B cell (primary cell): Measurements from ENCODE around the gene TBC1D22A. TPM values are rescaled to one million over a fixed set of nuclear protein-coding genes. Genes with fewer than 3 reads are reported as not detected.

Experiments used
- ATAC-seq: fragments of 200-7000 bp; cut with Tn5 transposase; one replicate; pipeline ENCODE4 v1.10.0; 2021; ENCODE audit warnings: low read depth, mild to moderate bottlenecking, moderate number of reproducible peaks, moderate library complexity
- CTCF ChIA-PET: fragments of 350-600 bp; sonication (Branson Sonifier 250); formaldehyde crosslinking; loops from one replicate; lab custom pipeline; 2021; ENCODE audit warnings: antibody characterized with exemption, inconsistent platforms; lab: Charles Lee
- POLR2A ChIA-PET: fragments of 350-600 bp; sonication (Branson Sonifier 250); formaldehyde crosslinking; loops from one replicate; lab custom pipeline; 2021; ENCODE audit warnings: antibody characterized with exemption; lab: Charles Lee
- DNase-seq: peaks from one replicate; pipeline ENCODE4 v3.0.0; 2013
- H2AFZ ChIP-seq: 2 replicates; pipeline ENCODE4 v1.6.1; 2012; ENCODE audit warnings: mild to moderate bottlenecking, low read depth, low read length; ENCODE audit not compliant: insufficient read depth, poor library complexity, severe bottlenecking
- H3K27ac ChIP-seq, 2 donors: 1 replicate in 1 of 2; 2 replicates in 1 of 2; pipeline ENCODE4 v1.5.1; 2012 to 2013; ENCODE audit warnings: low read length in 2 of 2, mild to moderate bottlenecking in 2 of 2, moderate library complexity in 1 of 2
- H3K27me3 ChIP-seq, 4 experiments: fragments of 200-600 bp in 1 of 4; sonication (generic) in 1 of 4; replicated peaks in 1 of 4; 1 replicate in 2 of 4; 2 replicates in 2 of 4; pipeline versions ENCODE4 v1.6.1 to v1.7.0; 2013 to 2016; ENCODE audit warnings: low read length in 3 of 4, mild to moderate bottlenecking in 2 of 4, mixed read lengths in 1 of 4, moderate library complexity in 1 of 4; ENCODE audit not compliant: insufficient read depth in 4 of 4, control insufficient read depth in 3 of 4; ENCODE audit errors: control extremely low read depth in 1 of 4
- H3K36me3 ChIP-seq, 2 experiments: replicated peaks in 1 of 2; 1 replicate in 1 of 2; 2 replicates in 1 of 2; pipeline versions ENCODE4 v1.6.1 to v1.7.1; 2013; ENCODE audit warnings: low read length in 1 of 2; ENCODE audit not compliant: insufficient read depth in 2 of 2, control insufficient read depth in 1 of 2; ENCODE audit errors: control extremely low read depth in 1 of 2, extremely low read depth in 1 of 2
- H3K4me1 ChIP-seq, 2 donors: fragments of 200-600 bp in 1 of 2; sonication (generic) in 1 of 2; 1 replicate in 1 of 2; 2 replicates in 1 of 2; pipeline versions ENCODE4 v1.5.1 to v1.6.1; 2013 to 2017; ENCODE audit warnings: low read length in 2 of 2; ENCODE audit not compliant: control insufficient read depth in 2 of 2, insufficient read depth in 2 of 2
- H3K4me2 ChIP-seq: replicated peaks from 2 replicates; pipeline ENCODE3; 2012; ENCODE audit warnings: mild to moderate bottlenecking, low read depth, low read length; ENCODE audit not compliant: poor library complexity, severe bottlenecking
- H3K4me3 ChIP-seq, 5 experiments: fragments of 200-600 bp in 1 of 5; sonication (generic) in 1 of 5; 1 replicate in 3 of 5; 2 replicates in 2 of 5; pipeline versions ENCODE4 v1.5.1 to v1.7.0; 2011 to 2016; ENCODE audit warnings: low read length in 4 of 5, mild to moderate bottlenecking in 4 of 5, low read depth in 2 of 5, control low read depth in 1 of 5, moderate library complexity in 1 of 5; ENCODE audit not compliant: insufficient read depth in 1 of 5; ENCODE audit errors: control extremely low read depth in 1 of 5, extremely low read depth in 1 of 5
- H3K79me2 ChIP-seq: fragments of 200-600 bp; sonication (generic); one replicate; pipeline ENCODE4 v1.6.0; 2016; ENCODE audit warnings: low read length; ENCODE audit not compliant: control insufficient read depth, insufficient read depth
- H3K9ac ChIP-seq: fragments of 200-600 bp; sonication (generic); 2 replicates; pipeline ENCODE4 v1.6.1; 2017; ENCODE audit warnings: mild to moderate bottlenecking, low read length, moderate library complexity
- H3K9me3 ChIP-seq, 3 donors: one replicate each; pipeline versions ENCODE4 v1.6.1 to v1.7.1; 2013; ENCODE audit warnings: low read length in 2 of 3; ENCODE audit not compliant: control insufficient read depth in 2 of 3, insufficient read depth in 1 of 3; ENCODE audit errors: control extremely low read depth in 1 of 3
- H4K20me1 ChIP-seq: 2 replicates; pipeline ENCODE4 v1.6.0; 2012; ENCODE audit warnings: mild to moderate bottlenecking, low read length; ENCODE audit not compliant: insufficient read depth, control insufficient read depth, poor library complexity, severe bottlenecking
- H3K27ac Mint-ChIP-seq: one replicate; pipeline ENCODE4 v1.8.0; 2021; ENCODE audit warnings: mixed read lengths
- H3K27me3 Mint-ChIP-seq: one replicate; pipeline ENCODE4 v1.8.0; 2021; ENCODE audit warnings: mixed read lengths
- H3K4me1 Mint-ChIP-seq: one replicate; pipeline ENCODE4 v1.8.0; 2021; ENCODE audit warnings: mixed read lengths
- H3K4me3 Mint-ChIP-seq: one replicate; pipeline ENCODE4 v1.8.0; 2021; ENCODE audit warnings: mixed read lengths
- H3K9me3 Mint-ChIP-seq: one replicate; pipeline ENCODE4 v1.8.0; 2022; ENCODE audit warnings: mixed read lengths; ENCODE audit not compliant: insufficient read depth
- CTCF ChIP-seq: fragments of 200-600 bp; IDR thresholded peaks from one replicate; pipeline ENCODE4 v1.8.0; 2022; ENCODE audit warnings: antibody characterized with exemption, mild to moderate bottlenecking
- EZH2 ChIP-seq: IDR thresholded peaks from 2 replicates; pipeline ENCODE4 v1.6.1; 2012; ENCODE audit warnings: borderline replicate concordance, low read depth, mild to moderate bottlenecking, moderate library complexity, low read length; ENCODE audit not compliant: insufficient read depth, poor library complexity, severe bottlenecking
- WGBS: methylation state at CpG from one replicate; pipeline ENCODE4 v1.1.5; 2013; ENCODE audit warnings: missing lambda C conversion rate; ENCODE audit not compliant: insufficient coverage; 5-methylcytosine and 5-hydroxymethylcytosine counted together
- intact Hi-C: fragments of 100-400 bp; cut with micrococcal nuclease; formaldehyde crosslinking; loops from one replicate; pipeline ENCODE4 v1.10.0; 2022
- polyA plus RNA-seq: library from polyadenylated mRNA; depleted of rRNA; stranded (reverse); fragments of >200 nt; gene quantifications from 2 replicates; pipeline ENCODE4 v1.2.3, GENCODE V29; 2012
- total RNA-seq, 2 donors: library from RNA; stranded (reverse); fragments of 120-200 nt in 1 of 2; gene quantifications; 1 replicate in 1 of 2; 2 replicates in 1 of 2; pipeline versions ENCODE4 v1.2.3 to v1.2.4, GENCODE V29; 2013 to 2022

TBC1D22A gene
- total and polyA plus RNA-seq, 2 donors (not counting 1 experiment from before 2014, with no cell fraction given) = 73.8 to 128 TPM

- H3K4me2 ChIP-seq = no peak overlapping the region
- H3K4me3 Mint-ChIP-seq = no peak overlapping the region
- intact Hi-C loops = no loop called here
Measured at GRCh38 chr22:46740910-46741780, 21.3 kb upstream of the TBC1D22A start.

More at GRCh38 chr22:46740910-46741780, 21.3 kb upstream of the TBC1D22A start:
- CTCF ChIA-PET = interaction anchor here (2.4 to 6.3 kb wide), 5 partner anchors 9 to 178 kb away, joined by 10 to 87 read pairs (median 18); partner anchors contain the start of gene TBC1D22A
- H2AFZ ChIP-seq = no peak overlapping the region
- TF ChIP-seq CTCF (no peak), EZH2 (no peak)
- POLR2A ChIA-PET = no interaction called here
- Mint-ChIP-seq H3K9me3 (no peaks in the 10 kb centered on the region), H3K4me1 (peaks cover 18% of the 10 kb centered on the region), H3K27ac (no peak overlapping the region), H3K27me3 (no peaks in the 10 kb centered on the region)
- H4K20me1 ChIP-seq = peaks cover 28% of the 10 kb centered on the region
- H3K27me3 ChIP-seq = peaks cover 0 to 3% (median 0%) of the 10 kb centered on the region in 4 experiments
- H3K9ac ChIP-seq = no peak overlapping the region
- ATAC-seq (no peak), DNase-seq (no peak)
- no peaks in the 10 kb centered on the region for H3K36me3 ChIP-seq
- H3K27ac ChIP-seq = no peak overlapping the region
- peaks cover 19% of the 10 kb centered on the region for H3K79me2 ChIP-seq
- peaks cover 0 to 13% (median 0%) of the 10 kb centered on the region in 3 donors for H3K9me3 ChIP-seq
- peaks cover 24 to 25% of the 10 kb centered on the region in 2 donors for H3K4me1 ChIP-seq
- WGBS = 95% methylated on average over 11 of the region's 14 CpGs
- H3K4me3 ChIP-seq = no peak overlapping the region
